Measurements from ENCODE around the gene RFXANK.

GRCh38 chr19:19234220-19234816 lies 42.3 kb downstream of the RFXANK start:
- TF ChIP-seq CTCF (IDR thresholded peaks at IDR 0.05) (no peak), POLR2A (IDR thresholded peaks at IDR 0.05) (no peak)

Data from right lobe of liver (tissue), 4 donors.